Cardiac muscle cell (in vitro differentiated cells and primary cell): Measurements from ENCODE around the gene RIC8B. TPM values are rescaled to one million over a fixed set of nuclear protein-coding genes. Genes with fewer than 3 reads are reported as not detected.

Source experiments
- DNase-seq, 2 donors: peaks; one replicate each; pipeline versions ENCODE4 v3.0.0 to v3.0.0-alpha.2; 2010 to 2017; ENCODE audit warnings: low read depth in 1 of 2, low spot score in 1 of 2
- H3K27ac ChIP-seq: fragments of 200-600 bp; sonication (generic); 2 replicates; pipeline ENCODE4 v1.5.1; 2016
- H3K27me3 ChIP-seq: fragments of 200-600 bp; sonication (generic); 2 replicates; pipeline ENCODE4 v1.6.0; 2016; ENCODE audit warnings: control low read depth
- H3K36me3 ChIP-seq: fragments of 200-600 bp; sonication (generic); 2 replicates; pipeline ENCODE4 v1.5.1; 2016; ENCODE audit warnings: control low read depth
- H3K4me1 ChIP-seq: fragments of 200-600 bp; sonication (generic); 2 replicates; pipeline ENCODE4 v1.8.1; 2017; ENCODE audit warnings: low read depth, mild to moderate bottlenecking, mixed run types
- H3K4me3 ChIP-seq: fragments of 200-600 bp; sonication (generic); 2 replicates; pipeline ENCODE4 v1.5.1; 2016; ENCODE audit warnings: mild to moderate bottlenecking
- H3K9me3 ChIP-seq: fragments of 200-600 bp; sonication (generic); 2 replicates; pipeline ENCODE4 v1.5.1; 2017; ENCODE audit warnings: low read depth, mild to moderate bottlenecking, control low read depth
- CTCF ChIP-seq: IDR thresholded peaks from 2 replicates; pipeline ENCODE4 v1.5.1; 2012; ENCODE audit warnings: low read depth, mild to moderate bottlenecking, low read length
- polyA plus RNA-seq: library from polyadenylated mRNA; unstranded; fragments of >200 nt; fragmentation: Nextera tagmentation; extraction: Ambion mirVana; gene quantifications from 2 replicates; pipeline ENCODE4 v1.2.1, GENCODE V29; 2016
- total RNA-seq: library from RNA; depleted of rRNA; stranded (reverse); fragments of >200 nt; gene quantifications from 2 replicates; pipeline ENCODE4 v1.2.3, GENCODE V29; 2016

Gene RIC8B
- total and polyA plus RNA-seq, 2 experiments from 2014 or later, result 15.7 to 16.6 TPM

- H3K27ac ChIP-seq, result no peak overlapping the region
- H3K36me3 ChIP-seq, result no peaks in the 10 kb centered on the region
- DNase-seq, result no peak
- H3K4me3 ChIP-seq, result no peak overlapping the region
- no peaks in the 10 kb centered on the region for H3K9me3 ChIP-seq
- TF ChIP-seq CTCF, result no peak
- no peaks in the 10 kb centered on the region for H3K27me3 ChIP-seq
- no peaks in the 10 kb centered on the region for H3K4me1 ChIP-seq
Observed at GRCh38 chr12:106926657-106927056, 152.2 kb downstream of the RIC8B start.

- Histone ChIP-seq H3K9me3 (no peaks in the 10 kb centered on the region), H3K27ac (no peak overlapping the region), H3K4me3 (no peak overlapping the region), H3K4me1 (no peaks in the 10 kb centered on the region), H3K27me3 (no peaks in the 10 kb centered on the region), H3K36me3 (no peaks in the 10 kb centered on the region)
- no peak for DNase-seq
- TF ChIP-seq CTCF, result no peak
Observed at GRCh38 chr12:106934277-106934676, 159.8 kb downstream of the RIC8B start.

Other genes with a start within 250 kb of the RIC8B start
- not detected in 2 replicates for gene RFX4, start 191.7 kb upstream of the RIC8B start, total RNA-seq
- gene RFX4, start 191.7 kb upstream of the RIC8B start, polyA plus RNA-seq, result not detected in 2 replicates
- 68.1 and 87.4 TPM in 2 replicates for gene TMEM263, start 181.2 kb downstream of the RIC8B start, total RNA-seq
- 77.8 and 86.3 TPM in 2 replicates for gene TMEM263, start 181.2 kb downstream of the RIC8B start, polyA plus RNA-seq
- gene MTERF2, start 212.5 kb downstream of the RIC8B start, total RNA-seq, result 32.0 and 52.0 TPM in 2 replicates
- gene MTERF2, start 212.5 kb downstream of the RIC8B start, polyA plus RNA-seq, result 66.1 and 84.8 TPM in 2 replicates